Parathyroid adenoma (tissue), 2 donors: ENCODE measurements around the gene PXDN.

Experiments used
- H2AFZ ChIP-seq: fragments of 300-600 bp; sonication (generic); one replicate; pipeline ENCODE4 v1.7.0; 2017; ENCODE audit warnings: antibody characterized with exemption, mild to moderate bottlenecking
- H3K27ac ChIP-seq: fragments of 300-600 bp; sonication (generic); one replicate; pipeline ENCODE4 v1.7.0; 2017
- H3K27me3 ChIP-seq: fragments of 300-600 bp; sonication (generic); one replicate; pipeline ENCODE4 v1.7.0; 2017; ENCODE audit warnings: low read length; ENCODE audit not compliant: control insufficient read depth, insufficient read depth
- H3K36me3 ChIP-seq: fragments of 300-600 bp; sonication (generic); one replicate; pipeline ENCODE4 v1.7.0; 2017; ENCODE audit warnings: low read length; ENCODE audit not compliant: control insufficient read depth, insufficient read depth
- H3K4me1 ChIP-seq: fragments of 300-600 bp; sonication (generic); one replicate; pipeline ENCODE4 v1.7.0; 2017; ENCODE audit warnings: control low read depth
- H3K4me2 ChIP-seq: fragments of 300-600 bp; sonication (generic); one replicate; pipeline ENCODE4 v1.7.0; 2017; ENCODE audit warnings: low read length
- H3K4me3 ChIP-seq: fragments of 300-600 bp; sonication (generic); one replicate; pipeline ENCODE4 v1.7.0; 2017; ENCODE audit warnings: low read depth, low read length
- H3K79me2 ChIP-seq: fragments of 300-600 bp; sonication (generic); one replicate; pipeline ENCODE4 v1.7.0; 2017; ENCODE audit warnings: control low read depth
- H3K9ac ChIP-seq: fragments of 300-600 bp; sonication (generic); one replicate; pipeline ENCODE4 v1.7.0; 2017; ENCODE audit warnings: mild to moderate bottlenecking
- H3K9me3 ChIP-seq: fragments of 300-600 bp; sonication (generic); one replicate; pipeline ENCODE4 v1.7.0; 2017; ENCODE audit warnings: low read length; ENCODE audit not compliant: control insufficient read depth
- TF ChIP-seq, protein P1 (sequence below): fragments of 300-600 bp; sonication (generic); IDR thresholded peaks from one replicate; pipeline ENCODE4 v1.7.0; 2017; ENCODE audit warnings: antibody characterized with exemption, mild to moderate bottlenecking
- donor health status: primary hyperparathyroidism.

The PXDN gene

GRCh38 chr2:1739322-1739957 lies 4.9 kb downstream of the PXDN start:
- no peak overlapping the region for H3K4me3 ChIP-seq
- no peaks in the 10 kb centered on the region for H3K9me3 ChIP-seq
- TF ChIP-seq, protein P1, sequence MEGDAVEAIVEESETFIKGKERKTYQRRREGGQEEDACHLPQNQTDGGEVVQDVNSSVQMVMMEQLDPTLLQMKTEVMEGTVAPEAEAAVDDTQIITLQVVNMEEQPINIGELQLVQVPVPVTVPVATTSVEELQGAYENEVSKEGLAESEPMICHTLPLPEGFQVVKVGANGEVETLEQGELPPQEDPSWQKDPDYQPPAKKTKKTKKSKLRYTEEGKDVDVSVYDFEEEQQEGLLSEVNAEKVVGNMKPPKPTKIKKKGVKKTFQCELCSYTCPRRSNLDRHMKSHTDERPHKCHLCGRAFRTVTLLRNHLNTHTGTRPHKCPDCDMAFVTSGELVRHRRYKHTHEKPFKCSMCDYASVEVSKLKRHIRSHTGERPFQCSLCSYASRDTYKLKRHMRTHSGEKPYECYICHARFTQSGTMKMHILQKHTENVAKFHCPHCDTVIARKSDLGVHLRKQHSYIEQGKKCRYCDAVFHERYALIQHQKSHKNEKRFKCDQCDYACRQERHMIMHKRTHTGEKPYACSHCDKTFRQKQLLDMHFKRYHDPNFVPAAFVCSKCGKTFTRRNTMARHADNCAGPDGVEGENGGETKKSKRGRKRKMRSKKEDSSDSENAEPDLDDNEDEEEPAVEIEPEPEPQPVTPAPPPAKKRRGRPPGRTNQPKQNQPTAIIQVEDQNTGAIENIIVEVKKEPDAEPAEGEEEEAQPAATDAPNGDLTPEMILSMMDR, result no peak
- no peaks in the 10 kb centered on the region for H3K4me1 ChIP-seq
- no peak overlapping the region for H3K27ac ChIP-seq
- H3K79me2 ChIP-seq, result no peaks in the 10 kb centered on the region
- H3K27me3 ChIP-seq, result no peaks in the 10 kb centered on the region
- no peak overlapping the region for H3K9ac ChIP-seq
- no peaks in the 10 kb centered on the region for H3K36me3 ChIP-seq
- H2AFZ ChIP-seq, result no peak overlapping the region
- no peak overlapping the region for H3K4me2 ChIP-seq

DNA sequence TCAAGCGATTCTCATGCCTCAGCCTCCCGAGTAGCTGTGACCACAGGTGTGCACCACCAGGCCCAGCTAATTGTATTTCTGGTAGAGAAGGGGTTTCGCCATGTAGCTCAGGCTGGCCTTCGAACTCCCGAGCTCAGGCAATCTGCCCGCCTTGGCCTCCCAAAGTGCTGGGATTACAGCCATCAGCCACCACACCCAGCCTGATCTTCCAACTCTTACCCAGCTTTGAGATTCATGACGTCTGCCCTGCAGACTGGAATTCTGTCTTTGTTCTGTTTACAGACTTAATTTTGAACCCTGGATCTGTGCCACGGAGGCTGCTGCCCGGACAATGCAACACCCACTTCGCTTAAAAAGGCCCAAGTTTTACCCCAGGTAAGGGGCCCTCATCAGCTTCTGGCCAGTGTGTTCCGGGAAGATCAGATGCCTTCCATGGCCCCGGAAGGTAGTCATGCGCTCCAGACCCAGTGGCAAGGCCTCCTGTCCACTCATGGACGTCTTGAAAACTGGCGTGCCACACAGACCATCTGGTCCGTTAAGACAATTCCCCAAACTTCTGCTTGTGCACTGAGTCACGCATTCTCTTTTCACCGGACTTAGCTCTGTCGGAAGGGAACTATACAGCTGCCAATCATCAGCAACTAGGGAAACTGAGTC lies 5.5 kb downstream of the PXDN start:
- H3K9me3 ChIP-seq, result no peaks in the 10 kb centered on the region
- H3K4me2 ChIP-seq, result no peak overlapping the region
- no peak overlapping the region for H3K9ac ChIP-seq
- H3K27ac ChIP-seq, result no peak overlapping the region
- no peaks in the 10 kb centered on the region for H3K4me1 ChIP-seq
- H3K27me3 ChIP-seq, result no peaks in the 10 kb centered on the region
- TF ChIP-seq, protein P1, result no peak
- no peaks in the 10 kb centered on the region for H3K36me3 ChIP-seq
- no peak overlapping the region for H3K4me3 ChIP-seq
- no peak overlapping the region for H2AFZ ChIP-seq
- no peaks in the 10 kb centered on the region for H3K79me2 ChIP-seq

DNA sequence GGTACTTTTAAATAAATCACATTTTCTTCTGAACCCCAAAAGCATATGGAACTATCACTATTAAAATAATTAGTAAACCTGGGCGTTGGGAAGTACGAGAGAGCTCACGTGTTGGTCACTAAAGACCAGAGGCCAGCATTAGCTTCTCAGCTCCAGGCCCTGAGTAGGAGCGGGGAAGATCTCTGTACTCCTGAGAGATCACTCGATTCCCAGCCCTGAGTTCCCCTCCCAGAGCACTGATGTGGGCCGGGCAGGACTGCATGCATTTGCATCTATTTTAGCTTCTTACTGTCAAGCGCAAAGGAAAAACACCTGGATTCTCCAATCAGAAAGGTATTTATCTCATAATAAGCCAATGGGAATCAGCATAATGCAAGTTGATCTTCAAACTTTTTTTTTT lies 6.2 kb downstream of the PXDN start:
- no peaks in the 10 kb centered on the region for H3K36me3 ChIP-seq
- no peaks in the 10 kb centered on the region for H3K27me3 ChIP-seq
- no peaks in the 10 kb centered on the region for H3K9me3 ChIP-seq
- no peaks in the 10 kb centered on the region for H3K79me2 ChIP-seq
- H3K9ac ChIP-seq, result no peak overlapping the region
- TF ChIP-seq, protein P1, result no peak
- no peak overlapping the region for H3K4me2 ChIP-seq
- H3K4me1 ChIP-seq, result no peaks in the 10 kb centered on the region
- no peak overlapping the region for H3K4me3 ChIP-seq
- no peak overlapping the region for H2AFZ ChIP-seq
- no peak overlapping the region for H3K27ac ChIP-seq

GRCh38 chr2:1736997-1737480 lies 7.3 kb downstream of the PXDN start:
- Histone ChIP-seq H3K36me3 (no peaks in the 10 kb centered on the region), H3K27ac (no peak overlapping the region), H3K27me3 (no peaks in the 10 kb centered on the region), H3K79me2 (no peaks in the 10 kb centered on the region), H3K4me3 (no peak overlapping the region), H3K9me3 (no peaks in the 10 kb centered on the region), H2AFZ (no peak overlapping the region), H3K4me1 (no peaks in the 10 kb centered on the region), H3K9ac (no peak overlapping the region), H3K4me2 (no peak overlapping the region)
- TF ChIP-seq, protein P1, result no peak
